SJSA1 (cell line): ENCODE measurements around the gene RPL31. TPM values are rescaled to one million over a fixed set of nuclear protein-coding genes. Genes with fewer than 3 reads are reported as not detected.

Experiments
- total RNA-seq: library from RNA; depleted of rRNA; stranded (reverse); fragments of >200 nt; shearing (Covaris generic); gene quantifications from 2 replicates; pipeline ENCODE4 v1.2.3, GENCODE V29; 2014; rRNA removed

RPL31 gene
- total RNA-seq, 1 experiment from 2014 or later = 913 TPM

Other genes with a start within 250 kb of the RPL31 start
- 0.91 and 4.0 TPM in 2 replicates for gene NPAS2, start 182.2 kb upstream of the RPL31 start, total RNA-seq
- gene TBC1D8, start 149.1 kb downstream of the RPL31 start, total RNA-seq = 18.2 and 18.6 TPM in 2 replicates